Cardiac muscle cell (in vitro differentiated cells and primary cell): Measurements from ENCODE around the gene OCRL. TPM values are rescaled to one million over a fixed set of nuclear protein-coding genes. Genes with fewer than 3 reads are reported as not detected.

Experiments
- DNase-seq, 2 donors: peaks; one replicate each; pipeline versions ENCODE4 v3.0.0 to v3.0.0-alpha.2; 2010 to 2017; ENCODE audit warnings: low read depth in 1 of 2, low spot score in 1 of 2
- H3K27ac ChIP-seq: fragments of 200-600 bp; sonication (generic); 2 replicates; pipeline ENCODE4 v1.5.1; 2016
- H3K27me3 ChIP-seq: fragments of 200-600 bp; sonication (generic); 2 replicates; pipeline ENCODE4 v1.6.0; 2016; ENCODE audit warnings: control low read depth
- H3K36me3 ChIP-seq: fragments of 200-600 bp; sonication (generic); 2 replicates; pipeline ENCODE4 v1.5.1; 2016; ENCODE audit warnings: control low read depth
- H3K4me1 ChIP-seq: fragments of 200-600 bp; sonication (generic); 2 replicates; pipeline ENCODE4 v1.8.1; 2017; ENCODE audit warnings: low read depth, mild to moderate bottlenecking, mixed run types
- H3K4me3 ChIP-seq: fragments of 200-600 bp; sonication (generic); 2 replicates; pipeline ENCODE4 v1.5.1; 2016; ENCODE audit warnings: mild to moderate bottlenecking
- H3K9me3 ChIP-seq: fragments of 200-600 bp; sonication (generic); 2 replicates; pipeline ENCODE4 v1.5.1; 2017; ENCODE audit warnings: low read depth, mild to moderate bottlenecking, control low read depth
- CTCF ChIP-seq: IDR thresholded peaks from 2 replicates; pipeline ENCODE4 v1.5.1; 2012; ENCODE audit warnings: low read depth, mild to moderate bottlenecking, low read length
- polyA plus RNA-seq: library from polyadenylated mRNA; unstranded; fragments of >200 nt; fragmentation: Nextera tagmentation; extraction: Ambion mirVana; gene quantifications from 2 replicates; pipeline ENCODE4 v1.2.1, GENCODE V29; 2016
- total RNA-seq: library from RNA; depleted of rRNA; stranded (reverse); fragments of >200 nt; gene quantifications from 2 replicates; pipeline ENCODE4 v1.2.3, GENCODE V29; 2016

OCRL gene
- total and polyA plus RNA-seq, 2 experiments from 2014 or later: 6.3 to 15.3 TPM

- no peak for DNase-seq
- Histone ChIP-seq H3K27ac (no peak overlapping the region), H3K4me1 (no peaks in the 10 kb centered on the region), H3K4me3 (no peak overlapping the region), H3K9me3 (no peaks in the 10 kb centered on the region), H3K27me3 (no peaks in the 10 kb centered on the region), H3K36me3 (no peaks in the 10 kb centered on the region)
- no peak for TF ChIP-seq CTCF
Observed at GRCh38 chrX:129525896-129526295, 14.2 kb upstream of the OCRL start.

GRCh38 chrX:129529685-129530281, 10.3 kb upstream of the OCRL start:
- no peak for TF ChIP-seq CTCF
- peak in 1 of 2 donors; percentile 65 for DNase-seq

GRCh38 chrX:129530410-129530809, 9.6 kb upstream of the OCRL start:
- H3K27ac ChIP-seq: no peak overlapping the region
- H3K4me1 ChIP-seq: no peaks in the 10 kb centered on the region

More at GRCh38 chrX:129529685-129530281, 10.3 kb upstream of the OCRL start:
- Histone ChIP-seq H3K27me3 (no peaks in the 10 kb centered on the region), H3K4me3 (no peak overlapping the region), H3K36me3 (no peaks in the 10 kb centered on the region), H3K27ac (no peak overlapping the region), H3K4me1 (no peaks in the 10 kb centered on the region), H3K9me3 (no peaks in the 10 kb centered on the region)

GRCh38 chrX:129531132-129531531, 8.9 kb upstream of the OCRL start:
- TF ChIP-seq CTCF: no peak
- Histone ChIP-seq H3K4me3 (no peak overlapping the region), H3K36me3 (no peaks in the 10 kb centered on the region), H3K4me1 (no peaks in the 10 kb centered on the region), H3K27ac (no peak overlapping the region), H3K27me3 (no peaks in the 10 kb centered on the region), H3K9me3 (no peaks in the 10 kb centered on the region)
- DNase-seq: no peak

More at GRCh38 chrX:129530410-129530809, 9.6 kb upstream of the OCRL start:
- no peak for TF ChIP-seq CTCF
- Histone ChIP-seq H3K36me3 (no peaks in the 10 kb centered on the region), H3K4me3 (no peak overlapping the region), H3K27me3 (no peaks in the 10 kb centered on the region), H3K9me3 (no peaks in the 10 kb centered on the region)
- no peak for DNase-seq

- no peaks in the 10 kb centered on the region for H3K4me1 ChIP-seq
- H3K27me3 ChIP-seq: no peaks in the 10 kb centered on the region
- H3K9me3 ChIP-seq: no peaks in the 10 kb centered on the region
- no peak overlapping the region for H3K4me3 ChIP-seq
- H3K27ac ChIP-seq: no peak overlapping the region
- no peak for TF ChIP-seq CTCF
- H3K36me3 ChIP-seq: no peaks in the 10 kb centered on the region
- DNase-seq: no peak
Observed at GRCh38 chrX:129534816-129535578, 5.1 kb upstream of the OCRL start.
